HepG2 (cell line): ENCODE measurements around the gene GOT1. TPM values are rescaled to one million over a fixed set of nuclear protein-coding genes. Genes with fewer than 3 reads are reported as not detected.

ENCODE experiments used
- CC2D1A ChIP-seq: sonication (generic); formaldehyde crosslinking; IDR thresholded peaks from 2 replicates; pipeline ENCODE4 v1.8.1; 2023; ENCODE audit warnings: mild to moderate bottlenecking, missing genetic modification reagents
- DNMT1 ChIP-seq: sonication (generic); formaldehyde crosslinking; IDR thresholded peaks from 2 replicates; pipeline ENCODE4 v1.5.1; 2020; ENCODE audit warnings: mild to moderate bottlenecking, missing genetic modification reagents
- HDAC1 ChIP-seq: sonication (generic); formaldehyde crosslinking; IDR thresholded peaks from 2 replicates; pipeline ENCODE4 v1.5.1; 2020; ENCODE audit warnings: mild to moderate bottlenecking, missing genetic modification reagents
- HMG20B ChIP-seq: conservative IDR thresholded peaks from 2 replicates; pipeline ENCODE4 v1.6.1; 2016; ENCODE audit warnings: missing genetic modification reagents, missing compliant biosample characterization
- JUNB ChIP-seq: sonication (generic); formaldehyde crosslinking; IDR thresholded peaks from 2 replicates; pipeline ENCODE4 v1.8.0; 2022; ENCODE audit warnings: missing genetic modification reagents, mild to moderate bottlenecking, borderline replicate concordance
- KAT8 ChIP-seq: IDR thresholded peaks from 2 replicates; pipeline ENCODE4 v1.6.1; 2016; ENCODE audit warnings: missing genetic modification reagents, missing compliant biosample characterization
- KDM4B ChIP-seq: sonication (generic); formaldehyde crosslinking; IDR thresholded peaks from 2 replicates; pipeline ENCODE4 v1.4.0; 2020; ENCODE audit warnings: missing genetic modification reagents
- NCOR1 ChIP-seq: fragments of 200-600 bp; sonication (generic); IDR thresholded peaks from 2 replicates; pipeline ENCODE4 v1.7.0; 2017; ENCODE audit warnings: antibody characterized with exemption, low read length, borderline replicate concordance
- PHF21A ChIP-seq: sonication (generic); formaldehyde crosslinking; IDR thresholded peaks from 2 replicates; pipeline ENCODE4 v1.5.0; 2020; ENCODE audit warnings: mild to moderate bottlenecking, missing genetic modification reagents
- POGK ChIP-seq: sonication (generic); formaldehyde crosslinking; conservative IDR thresholded peaks from 2 replicates; pipeline ENCODE4 v1.8.0; 2022; ENCODE audit warnings: mild to moderate bottlenecking, moderate library complexity, missing genetic modification reagents
- PREB ChIP-seq: sonication (generic); formaldehyde crosslinking; IDR thresholded peaks from 2 replicates; pipeline ENCODE4 v1.4.0; 2020; ENCODE audit warnings: missing genetic modification reagents
- RARA ChIP-seq: IDR thresholded peaks from 2 replicates; pipeline ENCODE4 v1.6.1; 2016; ENCODE audit warnings: missing genetic modification reagents, missing compliant biosample characterization
- RXRB ChIP-seq: IDR thresholded peaks from 2 replicates; pipeline ENCODE4 v1.6.1; 2016; ENCODE audit warnings: borderline replicate concordance, missing genetic modification reagents, missing compliant biosample characterization
- SUZ12 ChIP-seq: fragments of 150-350 bp; IDR thresholded peaks from 2 replicates; pipeline ENCODE4 v1.6.1; 2014; ENCODE audit warnings: low read depth, low read length
- TP53 ChIP-seq: sonication (generic); formaldehyde crosslinking; conservative IDR thresholded peaks from 2 replicates; pipeline ENCODE4 v1.4.0; 2020; ENCODE audit warnings: missing genetic modification reagents
- ZBTB34 ChIP-seq: sonication (generic); formaldehyde crosslinking; IDR thresholded peaks from 2 replicates; pipeline ENCODE4 v1.8.0; 2022; ENCODE audit warnings: mild to moderate bottlenecking, missing genetic modification reagents
- ZKSCAN1 ChIP-seq: fragments of 150-350 bp; IDR thresholded peaks from 2 replicates; pipeline ENCODE4 v1.6.1; 2014; ENCODE audit warnings: low read length
- ZKSCAN5 ChIP-seq: sonication (generic); formaldehyde crosslinking; IDR thresholded peaks from 2 replicates; pipeline ENCODE4 v1.5.1; 2020; ENCODE audit warnings: mild to moderate bottlenecking, missing genetic modification reagents
- ZNF512 ChIP-seq: sonication (generic); formaldehyde crosslinking; IDR thresholded peaks from 2 replicates; pipeline ENCODE4 v1.4.0; 2020; ENCODE audit warnings: mild to moderate bottlenecking, missing genetic modification reagents
- ZNF580 ChIP-seq: IDR thresholded peaks from 2 replicates; pipeline ENCODE4 v1.6.1; 2016; ENCODE audit warnings: low read depth, borderline replicate concordance
- ZNF691 ChIP-seq: sonication (generic); formaldehyde crosslinking; IDR thresholded peaks from 2 replicates; pipeline ENCODE4 v1.4.0; 2020; ENCODE audit warnings: missing genetic modification reagents, low read depth, mild to moderate bottlenecking, borderline replicate concordance
- ZNF713 ChIP-seq: sonication (generic); formaldehyde crosslinking; IDR thresholded peaks from 2 replicates; pipeline ENCODE4 v1.4.0; 2020; ENCODE audit warnings: mild to moderate bottlenecking, missing genetic modification reagents
- ZZZ3 ChIP-seq: sonication (generic); formaldehyde crosslinking; IDR thresholded peaks from 2 replicates; pipeline ENCODE4 v1.4.0; 2020; ENCODE audit warnings: missing genetic modification reagents, mild to moderate bottlenecking, borderline replicate concordance
- polyA plus RNA-seq, 8 experiments: library from polyadenylated mRNA; depleted of rRNA in 3 of 8; stranded (reverse) in 7 of 8; unstranded in 1 of 8; fragments of >200 nt; fragmentation: Illumina TruSeq in 4 of 8; extraction: Trizol in 4 of 8; gene quantifications; 2 replicates each; pipeline versions ENCODE4 v1.2.1 to v1.2.3, GENCODE V29; 2011 to 2016; ENCODE audit warnings: low read depth in 4 of 8, missing spikeins in 1 of 8, mixed read lengths in 1 of 8; ENCODE audit not compliant: insufficient read depth in 1 of 8
- total RNA-seq, 5 experiments: library from RNA; depleted of rRNA; stranded (reverse); fragments of >200 nt; fragmentation: Illumina TruSeq; extraction: Trizol; gene quantifications; 2 replicates each; pipeline ENCODE4 v1.2.3, GENCODE V29; 2016; ENCODE audit warnings: low read depth in 1 of 5

Gene GOT1
- total and polyA plus RNA-seq, 2 of the 13 experiments (the other 11 are each of a cell fraction or from before 2014, with no cell fraction given), result 81.2 to 102 TPM

GRCh38 chr10:99430451-99431189, at the start of gene GOT1 (continued):
- peak; percentile 78; the same call in 1 of the 2 replicates for TF ChIP-seq NCOR1
- no peak for TF ChIP-seq JUNB
- TF ChIP-seq POGK (CRISPR knock-in tag), result peak; percentile 90
- no peak for TF ChIP-seq ZNF512 (CRISPR knock-in tag)
- TF ChIP-seq HDAC1 (CRISPR knock-in tag), result peak; percentile 80
- TF ChIP-seq DNMT1 (CRISPR knock-in tag), result no peak
- 0 out of 2 replicates have a peak, but pooled peaks have one; percentile 29 for TF ChIP-seq ZNF691
- TF ChIP-seq KAT8 (CRISPR knock-in tag), result peak; percentile 86
- no peak; the same call in 1 of the 2 replicates for TF ChIP-seq ZNF713
- TF ChIP-seq ZNF580 (CRISPR knock-in tag), result no peak
- no peak for TF ChIP-seq PREB (CRISPR knock-in tag)
- TF ChIP-seq TP53 (CRISPR knock-in tag), result 0 out of 2 replicates have a peak, but pooled peaks have one; percentile 27
- TF ChIP-seq KDM4B, result 0 out of 2 replicates have a peak, but pooled peaks have one; percentile 13
- peak; percentile 83 for TF ChIP-seq HMG20B (CRISPR knock-in tag)
- TF ChIP-seq ZKSCAN1, result no peak
- no peak for TF ChIP-seq CC2D1A (CRISPR knock-in tag)
- TF ChIP-seq PHF21A (CRISPR knock-in tag), result peak; percentile 100
- TF ChIP-seq SUZ12, result no peak
- 0 out of 2 replicates have a peak, but pooled peaks have one; percentile 40 for TF ChIP-seq ZBTB34 (CRISPR knock-in tag)
- TF ChIP-seq RARA, result peak; percentile 42
- no peak for TF ChIP-seq ZKSCAN5 (CRISPR knock-in tag)
- no peak for TF ChIP-seq ZZZ3 (CRISPR knock-in tag)
- TF ChIP-seq RXRB (CRISPR knock-in tag), result peak; percentile 20; the same call in 1 of the 2 replicates
